GM18873 (cell line): Measurements from ENCODE around the gene C20orf141.
"Not testable (repeated sequence)": the region's sequence is repeated elsewhere in the genome, so short reads cannot be mapped to it uniquely, and the experiment has no call there.

ENCODE experiments used
- ATAC-seq: cut with Tn5 transposase; IDR thresholded peaks from one replicate; pipeline ENCODE4 v1.9.1; 2021; ENCODE audit warnings: mild to moderate bottlenecking, moderate library complexity, moderate number of reproducible peaks; ENCODE audit not compliant: unreplicated experiment, low FRiP score

C20orf141 gene

DNA sequence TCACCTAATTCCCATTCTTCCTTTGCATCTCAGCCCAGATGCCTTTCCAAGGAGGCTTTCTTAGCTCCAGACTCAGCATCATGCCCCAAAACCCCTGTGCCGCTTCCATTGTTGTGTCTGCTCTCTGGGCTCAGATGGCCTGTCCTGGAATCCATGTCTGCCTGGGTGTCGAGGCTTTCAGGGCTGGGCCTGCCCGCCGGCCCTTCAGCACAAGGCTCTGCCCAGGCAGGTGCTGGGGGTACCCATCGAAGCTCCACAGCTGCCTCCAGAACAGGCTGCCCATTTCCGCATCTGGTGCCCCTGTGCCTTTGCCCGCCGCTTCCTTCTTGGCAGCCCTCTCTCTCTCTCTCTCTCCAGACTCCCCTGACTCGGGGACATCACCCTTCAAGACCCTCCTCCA, 15.5 kb upstream of the C20orf141 start:
- no peak for ATAC-seq

DNA sequence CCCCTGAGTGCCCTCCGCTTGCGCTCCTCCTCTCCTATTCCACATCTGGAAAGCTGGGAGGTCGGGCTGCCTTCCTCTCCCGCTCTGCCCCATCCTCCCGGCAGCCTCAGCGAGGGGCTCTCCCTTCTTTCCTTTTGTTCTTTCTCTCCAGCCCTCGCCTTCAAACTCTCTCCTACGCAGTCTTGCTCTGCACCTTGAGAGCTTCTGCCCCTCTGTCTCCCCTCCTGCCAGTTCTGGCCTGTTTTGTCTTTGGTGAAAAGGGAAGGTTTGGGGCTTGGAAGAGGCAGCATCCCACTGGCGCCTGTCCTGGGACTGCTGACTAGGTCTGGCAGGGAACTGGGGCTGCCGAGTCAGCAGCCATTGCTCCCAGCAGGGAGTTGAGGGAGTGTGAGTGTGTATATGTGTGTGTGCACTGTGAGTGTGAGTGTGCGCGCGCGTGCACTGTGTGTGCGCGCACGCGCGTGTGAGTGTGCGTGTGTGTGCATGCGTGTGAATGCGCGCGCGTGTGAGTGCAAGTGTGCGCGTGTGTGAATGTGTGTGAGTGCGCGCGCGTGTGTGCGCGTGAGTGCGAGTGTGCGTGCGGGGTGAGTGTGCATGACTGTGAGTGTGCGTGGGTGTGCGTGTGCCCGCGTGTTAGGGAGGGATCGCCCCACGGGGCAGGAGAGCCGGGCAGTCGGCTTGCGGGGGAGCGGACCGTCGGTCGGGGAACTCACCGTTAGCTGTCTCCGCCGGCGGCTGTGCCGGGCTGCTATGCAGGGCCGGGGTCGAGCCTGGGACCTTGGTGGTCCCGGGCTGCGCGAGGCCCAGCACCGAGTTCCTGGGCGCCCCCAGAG, 14.9 kb upstream of the C20orf141 start:
- no peak for ATAC-seq

DNA sequence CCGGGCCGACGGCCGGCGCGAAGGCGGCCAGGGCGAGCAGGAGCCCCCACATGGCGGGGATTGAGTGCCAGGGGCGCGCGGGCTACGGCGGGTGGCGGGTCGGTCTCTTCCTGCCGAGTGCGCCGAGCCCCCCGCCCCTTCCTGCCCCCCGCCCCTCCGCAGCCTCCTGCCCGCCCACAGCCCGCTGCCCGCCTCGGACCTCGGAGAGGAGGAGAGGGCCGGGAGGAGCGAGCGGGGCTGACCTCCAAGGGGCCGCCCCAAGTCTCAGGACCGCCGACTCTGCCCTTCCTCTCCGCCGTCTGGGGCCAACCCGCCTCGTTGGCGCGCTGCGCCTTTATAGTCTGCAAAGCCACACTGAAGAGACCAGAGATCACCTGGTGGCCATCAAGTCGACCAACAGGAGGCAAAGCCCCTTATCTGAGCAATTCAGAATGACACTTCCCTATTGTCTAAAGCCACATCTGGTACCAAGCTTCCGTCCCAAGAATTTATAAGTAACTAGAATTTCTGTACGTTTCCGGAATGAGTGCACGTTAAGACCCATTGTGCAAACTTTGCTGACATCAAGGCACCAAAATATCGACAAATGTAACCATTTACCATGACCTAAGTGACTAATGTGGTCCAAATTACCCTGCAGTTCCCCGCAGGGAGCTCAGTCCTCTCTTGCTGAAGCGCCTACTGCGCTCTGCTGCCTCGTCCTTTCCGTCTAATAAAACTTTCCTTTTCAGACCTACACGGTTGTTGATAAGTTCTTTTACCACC, 14.1 kb upstream of the C20orf141 start, which contains the start of gene CPXM1:
Gene CPXM1, minus strand, starts transcription at position 107 of the 765 bp plus-strand sequence. Its CDS starts 55 bp downstream, at position 52.
- peak; percentile 46 for ATAC-seq

DNA sequence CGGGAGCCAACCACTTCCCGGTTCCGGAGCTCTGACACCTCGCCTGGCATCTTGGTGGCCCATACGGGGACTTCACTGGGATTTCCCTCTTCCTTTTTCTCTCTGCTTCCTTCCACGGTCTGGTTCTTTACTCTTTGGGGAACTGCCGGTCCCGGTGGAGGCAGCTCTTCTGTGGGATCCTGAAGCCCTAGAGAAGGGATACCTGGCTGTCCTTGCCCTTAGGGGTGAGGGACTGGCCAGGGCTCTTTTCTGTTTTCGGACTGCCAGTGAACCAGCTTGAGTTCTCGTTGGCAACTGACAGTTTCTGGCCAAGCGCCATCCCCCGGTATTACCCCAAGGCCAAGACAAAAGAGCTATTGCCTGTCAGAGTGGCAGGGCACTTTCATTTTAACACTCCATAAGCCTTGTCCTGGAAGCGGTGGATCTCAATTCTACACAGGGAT, 13.5 kb upstream of the C20orf141 start:
- ATAC-seq = no peak

DNA sequence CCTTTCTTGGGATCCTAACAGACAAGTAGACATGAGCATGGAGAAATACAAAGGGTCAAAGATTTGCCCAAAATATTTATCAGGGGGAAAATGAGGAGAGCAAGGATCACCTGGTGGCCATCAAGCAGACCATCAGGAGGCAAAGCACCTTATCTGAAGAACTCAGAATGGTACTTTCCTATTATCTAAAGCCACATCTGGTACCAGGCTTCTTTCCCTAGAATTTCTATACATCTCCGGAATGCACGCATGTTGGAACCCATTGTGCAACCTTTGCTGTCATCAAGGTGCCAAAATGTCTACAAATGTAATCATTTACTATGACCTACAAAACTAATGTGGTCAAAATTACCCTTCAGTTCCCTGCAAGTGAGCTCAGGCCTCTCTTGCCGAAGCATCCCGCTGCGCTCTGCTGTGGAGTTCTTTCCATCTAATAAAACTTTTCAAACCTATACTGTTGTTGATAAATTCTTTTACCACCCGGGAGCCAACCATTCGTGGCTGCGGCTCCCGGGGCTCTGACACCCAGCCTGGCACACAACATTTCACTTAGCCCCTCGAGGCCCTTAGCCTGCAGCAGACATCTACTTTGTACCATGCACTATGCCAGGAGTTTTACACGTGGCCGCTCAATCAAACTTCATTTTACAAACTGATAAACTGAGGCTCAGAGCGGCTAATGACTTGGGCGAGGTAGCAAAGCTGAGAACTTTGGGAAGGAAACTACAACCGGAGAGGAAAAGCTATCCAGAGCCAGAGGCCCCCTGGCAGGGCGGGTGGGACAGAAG, 10.6 kb upstream of the C20orf141 start:
- ATAC-seq = no peak

DNA sequence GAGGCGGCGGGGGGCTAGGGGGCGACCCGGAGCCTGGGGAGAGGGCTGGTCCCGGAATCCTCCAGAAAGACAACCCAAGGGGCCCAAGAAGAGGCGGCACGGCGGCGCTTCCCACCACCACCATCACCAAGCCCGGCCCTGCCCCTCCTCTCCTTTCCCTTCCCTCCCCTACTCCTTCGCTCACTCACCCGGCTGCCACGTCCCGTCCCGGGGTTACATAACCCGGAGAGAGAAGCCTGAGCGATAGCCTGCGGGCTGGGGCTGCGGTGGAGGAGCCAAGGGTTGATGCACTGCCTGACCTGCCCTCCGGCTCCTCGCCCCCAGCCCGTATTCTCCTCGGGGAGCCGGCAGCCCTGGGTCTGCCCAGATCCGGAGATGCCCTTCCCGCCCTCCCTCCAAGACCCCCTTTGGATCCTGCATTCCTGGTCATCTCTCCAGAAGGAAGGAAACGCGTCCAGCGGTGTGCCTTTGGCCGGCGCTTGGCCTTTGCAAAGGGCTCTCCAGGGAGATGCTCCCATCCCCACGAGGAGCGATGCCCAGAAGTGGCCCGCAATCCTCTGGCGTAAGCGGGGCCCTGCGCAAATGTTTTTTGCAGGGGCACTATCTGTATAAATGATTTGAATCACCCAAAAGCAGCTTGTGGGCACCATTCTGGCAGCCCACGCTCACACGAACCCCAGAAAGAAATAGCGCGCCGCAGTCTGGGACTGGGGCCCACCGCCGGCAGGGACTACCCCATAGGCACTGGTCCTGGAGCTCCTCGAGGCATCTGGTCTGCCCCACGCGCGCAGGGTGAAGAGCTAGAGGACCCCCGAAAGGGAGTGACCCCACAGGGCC, 9.7 kb upstream of the C20orf141 start:
- no peak for ATAC-seq

DNA sequence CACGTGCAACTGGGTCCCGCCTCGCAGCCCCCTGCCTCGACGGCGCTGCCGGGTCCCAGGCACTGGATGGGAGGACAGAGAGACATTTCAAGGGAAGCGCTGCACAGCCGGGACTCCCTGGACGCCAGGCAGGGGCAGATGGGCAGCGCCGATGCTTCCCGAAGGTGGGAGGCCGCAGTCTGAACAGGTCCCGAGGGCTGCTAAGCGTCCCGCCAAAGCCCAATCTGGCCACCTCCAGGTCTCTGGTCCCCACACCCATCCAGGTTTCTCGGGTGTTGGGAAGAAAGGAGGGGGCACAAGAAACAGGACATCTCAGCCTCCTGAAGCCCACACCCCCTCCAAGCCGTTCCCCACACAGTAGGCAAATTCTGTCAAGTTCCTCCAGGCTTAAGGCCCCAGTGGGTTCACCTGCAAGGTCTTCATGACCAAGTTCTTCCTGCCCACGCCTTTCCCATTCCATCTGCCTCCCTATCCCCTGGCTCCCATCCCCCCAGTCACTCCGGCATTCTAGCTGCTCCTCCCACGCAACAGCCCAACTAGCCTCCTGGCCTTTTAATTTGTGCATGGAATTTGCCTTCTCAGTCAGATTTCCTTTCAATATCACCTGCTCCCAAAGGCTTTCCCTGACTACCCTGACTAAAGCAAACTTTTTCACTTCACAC, 9.0 kb upstream of the C20orf141 start:
- no peak for ATAC-seq

DNA sequence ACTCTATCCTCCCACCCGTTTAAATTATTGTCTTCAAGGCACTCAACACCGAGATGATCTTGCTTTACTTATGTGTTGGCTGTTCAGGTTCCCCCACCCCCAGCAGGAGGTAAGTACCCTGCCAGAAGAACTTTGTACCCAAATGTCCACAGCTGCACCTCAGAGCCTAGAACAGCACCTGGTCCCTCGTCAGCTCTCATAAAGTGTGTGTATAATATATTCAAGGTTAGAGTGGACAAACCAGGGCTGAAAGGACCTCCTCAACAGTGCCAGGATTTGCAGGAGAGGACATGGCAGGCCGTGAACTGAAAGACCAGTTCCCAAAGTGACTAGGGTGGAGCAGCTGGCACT, 8.5 kb upstream of the C20orf141 start:
- ATAC-seq = no peak

DNA sequence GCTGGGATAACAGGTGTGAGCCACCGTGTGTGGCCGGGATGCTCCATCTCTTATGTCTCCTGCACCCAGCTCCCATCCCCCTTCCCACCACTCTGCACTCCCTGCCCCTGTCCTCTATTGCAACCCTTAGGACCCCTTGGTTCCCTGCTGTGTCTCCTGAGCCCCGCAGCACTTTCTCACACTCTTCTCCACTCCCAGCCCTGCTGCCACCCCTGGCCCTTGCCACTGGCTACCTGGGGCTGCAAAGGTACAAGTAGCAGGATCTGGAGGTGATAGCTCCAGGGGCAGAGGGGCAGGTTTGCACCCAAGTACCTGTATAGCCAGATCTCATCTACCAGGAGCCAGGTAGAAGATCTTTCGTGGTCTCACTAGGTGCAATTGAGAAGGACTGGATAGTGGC, 7.8 kb upstream of the C20orf141 start:
- no peak for ATAC-seq

DNA sequence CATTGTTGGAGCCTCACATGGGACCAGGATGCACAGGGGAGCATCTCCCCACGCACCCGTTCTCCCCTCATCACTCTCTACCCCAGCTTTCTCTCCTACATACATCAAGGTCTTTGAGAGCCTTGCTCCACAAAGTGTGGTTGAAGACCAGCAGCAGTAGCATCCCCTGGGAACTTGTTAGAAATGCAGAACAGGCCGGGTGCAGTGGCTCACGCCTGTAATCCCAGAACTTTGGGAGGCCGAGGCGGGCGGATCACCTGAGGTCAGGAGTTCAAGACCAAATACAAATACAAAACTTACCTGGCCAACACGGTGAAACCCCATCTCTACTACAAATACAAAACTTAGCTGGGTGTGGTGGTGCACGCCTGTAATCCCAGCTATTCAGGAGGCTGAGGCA, 6.9 kb upstream of the C20orf141 start:
- not testable (repeated sequence) for ATAC-seq

DNA sequence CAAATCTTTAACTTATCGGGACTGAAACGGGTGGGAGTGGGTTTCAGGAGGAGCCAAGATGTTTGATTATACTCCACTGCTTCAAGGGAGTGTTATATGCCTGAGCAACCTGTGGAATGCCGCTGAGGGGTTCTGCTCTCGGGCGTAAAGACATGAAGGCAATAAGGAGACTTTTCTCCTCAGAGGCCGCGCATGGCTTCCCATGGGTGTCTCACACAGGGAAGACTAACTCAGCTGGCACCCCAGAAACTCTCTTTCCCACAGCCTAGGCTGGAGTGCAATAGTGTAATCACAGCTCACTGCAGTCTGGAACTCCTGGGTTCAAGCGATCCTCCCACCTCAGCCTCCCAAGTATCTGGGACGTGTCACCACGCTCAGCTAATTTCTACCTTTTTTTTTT, 5.1 kb upstream of the C20orf141 start:
- ATAC-seq = no peak

DNA sequence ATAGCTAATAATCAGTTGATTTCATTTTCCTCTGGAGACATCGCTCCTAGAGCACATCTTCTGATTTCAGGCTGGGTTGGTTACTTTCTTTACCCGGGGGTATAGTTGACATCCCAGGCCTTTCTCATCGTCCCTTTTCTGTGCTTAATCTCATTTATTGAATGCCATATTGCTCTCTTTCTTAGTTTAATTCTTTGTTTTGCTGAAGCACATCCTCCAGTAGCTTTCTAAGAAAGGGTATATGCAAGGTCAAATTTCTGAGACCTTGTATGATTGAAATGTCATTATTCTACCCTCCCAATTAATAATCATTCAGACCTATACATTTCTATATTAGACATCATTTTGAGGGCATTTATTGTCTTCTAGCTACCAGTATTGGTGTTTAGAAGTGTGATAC, 2.6 kb upstream of the C20orf141 start:
- no peak for ATAC-seq

DNA sequence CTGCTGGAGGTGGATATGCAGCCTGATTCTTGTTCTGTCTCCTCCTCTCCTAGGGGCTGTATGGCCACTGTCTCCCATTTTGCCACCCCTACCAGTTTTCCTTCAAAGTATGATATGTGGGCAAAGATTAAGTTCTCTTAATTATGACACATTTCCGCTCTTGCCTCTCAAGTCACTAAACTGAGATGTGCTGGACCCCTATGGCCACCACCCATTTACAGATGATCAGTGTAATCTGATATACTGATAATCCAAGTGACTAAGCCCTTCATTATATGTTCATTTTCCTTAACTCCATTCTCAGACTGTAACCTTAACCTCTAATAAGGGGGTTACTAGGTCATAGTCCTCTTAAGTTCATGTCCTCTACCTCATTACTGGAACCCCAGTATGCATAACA, 711 bp upstream of the C20orf141 start:
- no peak for ATAC-seq

DNA sequence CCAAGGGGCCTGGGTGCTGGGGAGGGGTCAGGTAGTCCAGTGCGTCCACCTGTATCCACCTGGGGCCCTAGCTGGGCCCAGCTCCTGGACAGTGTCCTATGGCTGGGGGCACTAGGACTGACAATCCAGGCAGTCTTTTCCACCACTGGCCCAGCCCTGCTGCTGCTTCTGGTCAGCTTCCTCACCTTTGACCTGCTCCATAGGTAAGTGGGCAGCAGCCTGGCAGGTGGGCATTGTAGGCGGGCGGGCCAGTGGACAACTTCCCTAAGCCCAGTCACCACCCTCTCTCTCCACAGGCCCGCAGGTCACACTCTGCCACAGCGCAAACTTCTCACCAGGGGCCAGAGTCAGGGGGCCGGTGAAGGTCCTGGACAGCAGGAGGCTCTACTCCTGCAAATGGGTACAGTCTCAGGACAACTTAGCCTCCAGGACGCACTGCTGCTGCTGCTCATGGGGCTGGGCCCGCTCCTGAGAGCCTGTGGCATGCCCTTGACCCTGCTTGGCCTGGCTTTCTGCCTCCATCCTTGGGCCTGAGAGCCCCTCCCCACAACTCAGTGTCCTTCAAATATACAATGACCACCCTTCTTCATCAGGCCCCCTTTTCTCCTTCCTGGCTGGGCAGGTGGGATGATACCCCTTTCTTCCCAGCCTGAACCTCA, 584 bp downstream of the C20orf141 start:
- ATAC-seq = no peak

DNA sequence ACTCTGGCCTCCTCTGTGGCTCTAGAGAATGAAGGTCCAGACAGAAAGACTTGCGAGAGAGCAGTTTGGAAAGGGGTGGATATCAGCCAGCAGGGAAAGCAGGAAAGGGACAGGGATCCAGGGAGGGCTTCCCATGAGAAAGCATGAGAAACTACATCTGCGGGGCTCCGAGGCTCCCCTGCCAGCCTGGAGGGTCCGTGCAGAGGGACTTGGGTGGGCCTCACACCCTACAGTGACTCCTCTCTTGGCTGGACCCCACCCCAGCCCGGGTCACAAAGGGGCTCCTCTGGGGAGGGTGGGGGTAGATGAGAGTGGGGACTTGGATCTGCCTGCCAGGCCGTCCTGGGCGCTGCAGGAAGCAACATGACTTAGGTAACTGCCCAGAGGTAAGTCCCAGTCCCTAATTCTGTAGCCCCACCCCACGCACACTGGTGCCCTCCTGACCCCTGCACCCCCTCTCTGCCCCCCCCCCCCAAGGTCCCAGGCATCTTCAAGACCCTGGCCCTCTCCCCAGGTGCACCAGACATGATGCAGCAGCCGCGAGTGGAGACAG, 1.3 kb downstream of the C20orf141 start, which contains the start of gene TMEM239:
Gene TMEM239, plus strand, starts transcription at position 335 of the 553 bp plus-strand sequence. Its CDS starts 191 bp downstream, at position 526.
- no peak for ATAC-seq

DNA sequence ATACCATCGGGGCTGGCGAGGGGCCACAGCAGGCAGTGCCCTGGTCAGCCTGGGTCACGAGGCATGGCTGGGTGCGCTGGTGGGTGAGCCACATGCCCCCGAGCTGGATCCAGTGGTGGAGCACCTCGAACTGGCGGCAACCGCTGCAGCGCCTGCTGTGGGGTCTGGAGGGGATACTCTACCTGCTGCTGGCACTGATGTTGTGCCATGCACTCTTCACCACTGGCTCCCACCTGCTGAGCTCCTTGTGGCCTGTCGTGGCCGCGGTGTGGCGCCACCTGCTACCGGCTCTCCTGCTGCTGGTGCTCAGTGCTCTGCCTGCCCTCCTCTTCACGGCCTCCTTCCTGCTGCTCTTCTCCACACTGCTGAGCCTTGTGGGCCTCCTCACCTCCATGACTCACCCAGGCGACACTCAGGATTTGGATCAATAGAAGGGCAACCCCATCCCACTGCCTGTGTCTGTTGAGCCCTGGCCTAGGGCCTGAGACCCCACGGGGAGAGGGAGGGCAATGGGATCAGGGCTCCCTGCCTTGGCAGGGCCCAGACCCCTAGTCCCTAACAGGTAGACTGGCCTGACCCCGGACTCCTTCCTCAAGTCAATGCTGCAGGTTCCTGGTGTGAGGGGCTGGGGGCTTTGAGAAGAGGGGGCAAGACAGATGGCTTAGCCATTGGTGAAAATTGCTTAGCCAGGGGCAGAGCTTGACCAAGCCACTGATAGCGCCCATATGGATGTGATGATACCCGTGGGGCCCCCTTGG, 2.0 kb downstream of the C20orf141 start:
- no peak for ATAC-seq

DNA sequence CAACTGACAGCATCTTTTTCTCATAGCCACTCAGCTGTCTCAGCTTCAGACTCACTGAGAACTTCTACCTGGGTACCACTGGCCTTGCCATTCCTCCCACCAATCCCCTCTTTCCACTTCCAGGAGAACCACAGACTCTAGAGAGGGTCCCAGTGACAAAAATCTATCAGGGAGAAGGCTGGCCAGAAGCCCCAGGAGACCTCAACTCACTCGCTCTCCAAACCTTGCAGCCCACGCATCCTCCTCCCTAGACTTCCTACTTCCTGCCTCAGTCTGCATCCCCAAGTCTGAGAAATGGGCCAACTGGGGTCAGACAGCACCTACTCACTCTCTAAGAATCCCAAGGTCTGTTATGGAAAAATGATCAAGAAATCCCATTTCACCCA, 2.5 kb downstream of the C20orf141 start:
- ATAC-seq = no peak
